Muscle layer of duodenum (tissue), 2 donors: ENCODE data around the gene SEMA7A.

Experiments
- H3K27ac ChIP-seq: one replicate; pipeline ENCODE4 v1.7.0; 2013; ENCODE audit warnings: mild to moderate bottlenecking, low read length
- H3K27me3 ChIP-seq: one replicate; pipeline ENCODE4 v1.7.0; 2013; ENCODE audit warnings: low read depth, mild to moderate bottlenecking, control low read depth, low read length
- H3K36me3 ChIP-seq, 2 donors: one replicate each; pipeline ENCODE4 v1.7.0; 2013; ENCODE audit warnings: low read length in 2 of 2, control low read depth in 1 of 2, mild to moderate bottlenecking in 1 of 2; ENCODE audit not compliant: insufficient read depth in 2 of 2, control insufficient read depth in 1 of 2
- H3K4me1 ChIP-seq, 2 donors: one replicate each; pipeline ENCODE4 v1.7.0; 2013; ENCODE audit warnings: low read length in 2 of 2, mild to moderate bottlenecking in 2 of 2, control low read depth in 1 of 2, moderate library complexity in 1 of 2; ENCODE audit not compliant: insufficient read depth in 2 of 2, control insufficient read depth in 1 of 2
- H3K4me3 ChIP-seq, 2 donors: one replicate each; pipeline ENCODE4 v1.7.0; 2013; ENCODE audit warnings: low read length in 2 of 2, low read depth in 1 of 2, mild to moderate bottlenecking in 1 of 2
- H3K9me3 ChIP-seq, 2 donors: one replicate each; pipeline ENCODE4 v1.7.0; 2013; ENCODE audit warnings: low read length in 2 of 2, control low read depth in 1 of 2, mild to moderate bottlenecking in 1 of 2; ENCODE audit not compliant: control insufficient read depth in 1 of 2
- donor health status: healthy.

Gene SEMA7A

DNA sequence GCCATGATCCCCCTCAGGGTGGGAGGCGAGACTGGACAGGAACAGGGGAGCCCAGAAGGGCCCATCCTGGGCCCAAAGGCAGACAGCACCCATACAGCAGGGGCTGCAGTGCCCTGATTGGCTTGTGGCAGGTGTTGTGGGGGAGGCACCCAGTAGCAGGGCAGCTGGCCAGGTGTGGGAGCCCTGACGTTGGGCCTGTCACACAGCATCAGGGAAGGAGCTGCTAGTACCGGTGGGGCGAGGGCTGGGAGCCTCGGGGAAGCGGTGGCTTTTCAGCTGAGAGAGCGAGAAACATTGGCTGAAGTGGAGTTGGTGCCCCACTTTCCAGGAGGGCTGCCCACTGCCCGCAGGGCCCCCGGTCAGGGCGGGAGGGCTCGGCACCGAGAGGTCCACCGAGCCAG is 46.6 kb downstream of the SEMA7A start:
- Histone ChIP-seq H3K27ac (no peak overlapping the region), H3K4me3 (no peak overlapping the region), H3K4me1 (no peaks in the 10 kb centered on the region), H3K36me3 (no peaks in the 10 kb centered on the region), H3K27me3 (no peaks in the 10 kb centered on the region), H3K9me3 (no peaks in the 10 kb centered on the region)

GRCh38 chr15:74386496-74387140 is 47.1 kb downstream of the SEMA7A start:
- H3K9me3 ChIP-seq = no peaks in the 10 kb centered on the region
- H3K4me1 ChIP-seq = no peaks in the 10 kb centered on the region
- H3K4me3 ChIP-seq = no peak overlapping the region
- no peaks in the 10 kb centered on the region for H3K27me3 ChIP-seq
- H3K36me3 ChIP-seq = no peaks in the 10 kb centered on the region
- no peak overlapping the region for H3K27ac ChIP-seq

DNA sequence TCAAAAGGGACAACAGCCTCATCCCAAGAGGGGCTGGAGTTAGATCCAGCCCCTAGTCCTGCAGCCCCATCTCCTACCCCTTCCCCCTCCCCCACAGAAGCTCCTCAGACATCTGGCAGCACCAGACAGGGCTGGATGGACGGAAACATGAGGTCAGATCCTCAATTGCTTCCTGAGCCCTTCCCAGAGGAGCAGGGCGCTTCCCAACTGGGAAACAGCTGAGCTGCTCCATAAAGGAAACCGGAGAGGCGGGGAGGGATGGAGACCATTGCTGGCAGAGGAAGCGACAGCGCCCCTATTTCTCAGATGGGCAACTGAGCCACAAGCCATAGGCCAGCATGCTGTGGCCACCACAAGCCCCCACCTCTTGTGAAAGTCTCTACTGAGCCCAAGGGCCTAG is 48.0 kb downstream of the SEMA7A start:
- Histone ChIP-seq H3K4me1 (no peaks in the 10 kb centered on the region), H3K36me3 (no peaks in the 10 kb centered on the region), H3K27ac (no peak overlapping the region), H3K9me3 (no peaks in the 10 kb centered on the region), H3K27me3 (no peaks in the 10 kb centered on the region), H3K4me3 (no peak overlapping the region)

GRCh38 chr15:74384881-74385643 is 48.7 kb downstream of the SEMA7A start:
- no peaks in the 10 kb centered on the region for H3K36me3 ChIP-seq
- H3K27me3 ChIP-seq = no peaks in the 10 kb centered on the region
- H3K27ac ChIP-seq = no peak overlapping the region
- no peak overlapping the region for H3K4me3 ChIP-seq
- H3K9me3 ChIP-seq = no peaks in the 10 kb centered on the region
- H3K4me1 ChIP-seq = no peaks in the 10 kb centered on the region

GRCh38 chr15:74384566-74384880 is 49.2 kb downstream of the SEMA7A start:
- Histone ChIP-seq H3K27ac (no peak overlapping the region), H3K4me3 (no peak overlapping the region), H3K4me1 (no peaks in the 10 kb centered on the region), H3K27me3 (no peaks in the 10 kb centered on the region), H3K36me3 (no peaks in the 10 kb centered on the region), H3K9me3 (no peaks in the 10 kb centered on the region)

DNA sequence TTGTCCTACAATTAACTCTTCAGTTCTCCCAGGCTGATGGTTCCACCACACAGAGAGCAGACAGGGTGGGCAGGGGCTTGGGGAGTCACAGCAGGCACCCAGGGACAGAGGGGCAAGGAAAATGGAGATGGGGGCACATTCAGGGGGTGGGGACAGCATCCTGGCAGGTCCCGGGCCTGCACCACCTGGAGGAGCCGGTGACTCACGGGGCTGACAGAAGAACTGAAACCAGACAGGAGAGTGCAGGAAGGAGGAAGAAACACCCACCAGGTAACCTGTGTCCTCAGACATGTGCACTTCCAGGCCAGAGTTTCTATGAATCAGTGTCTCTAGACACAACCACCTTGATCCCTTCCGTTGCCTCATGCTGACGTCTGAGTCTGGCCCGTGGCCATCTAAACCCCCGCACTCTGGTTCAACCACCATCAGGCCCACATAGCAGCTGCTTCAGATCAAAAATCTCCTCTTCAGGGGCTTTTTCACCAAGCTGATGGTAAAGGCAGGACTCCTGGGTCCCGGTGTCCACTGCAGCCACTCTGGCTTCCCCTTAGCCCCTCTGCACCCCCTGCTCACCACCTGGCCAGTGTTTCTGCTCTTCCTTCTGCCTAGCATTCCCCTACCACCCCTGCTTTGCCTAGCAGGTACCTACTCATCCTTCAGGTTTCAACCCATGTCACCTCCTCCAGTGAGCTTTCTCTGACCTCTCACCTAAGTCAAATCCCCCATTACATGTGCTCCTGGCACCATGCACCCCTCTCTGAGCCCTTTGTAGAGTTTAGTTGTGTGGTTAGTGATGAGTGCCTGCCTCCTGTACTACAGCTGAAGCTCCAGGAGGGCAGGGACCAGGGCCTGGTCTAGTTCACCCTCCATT is 49.8 kb downstream of the SEMA7A start:
- Histone ChIP-seq H3K27ac (no peak overlapping the region), H3K27me3 (no peaks in the 10 kb centered on the region), H3K36me3 (no peaks in the 10 kb centered on the region), H3K4me1 (no peaks in the 10 kb centered on the region), H3K9me3 (no peaks in the 10 kb centered on the region), H3K4me3 (no peak overlapping the region)

- H3K27me3 ChIP-seq = no peaks in the 10 kb centered on the region
- H3K36me3 ChIP-seq = no peaks in the 10 kb centered on the region
- no peak overlapping the region for H3K4me3 ChIP-seq
- no peak overlapping the region for H3K27ac ChIP-seq
- no peaks in the 10 kb centered on the region for H3K9me3 ChIP-seq
- no peaks in the 10 kb centered on the region for H3K4me1 ChIP-seq
Measured at GRCh38 chr15:74383286-74383685, 50.5 kb downstream of the SEMA7A start.

GRCh38 chr15:74382004-74382816 is 51.5 kb downstream of the SEMA7A start:
- H3K27me3 ChIP-seq = no peaks in the 10 kb centered on the region
- no peak overlapping the region for H3K4me3 ChIP-seq
- H3K27ac ChIP-seq = no peak overlapping the region
- no peaks in the 10 kb centered on the region for H3K36me3 ChIP-seq
- no peaks in the 10 kb centered on the region for H3K4me1 ChIP-seq
- H3K9me3 ChIP-seq = no peaks in the 10 kb centered on the region

GRCh38 chr15:74381481-74381880 is 52.3 kb downstream of the SEMA7A start:
- Histone ChIP-seq H3K9me3 (no peaks in the 10 kb centered on the region), H3K36me3 (no peaks in the 10 kb centered on the region), H3K4me1 (no peaks in the 10 kb centered on the region), H3K27ac (no peak overlapping the region), H3K27me3 (no peaks in the 10 kb centered on the region), H3K4me3 (no peak overlapping the region)

GRCh38 chr15:74381190-74381453 is 52.6 kb downstream of the SEMA7A start:
- Histone ChIP-seq H3K4me3 (no peak overlapping the region), H3K9me3 (no peaks in the 10 kb centered on the region), H3K4me1 (no peaks in the 10 kb centered on the region), H3K27me3 (no peaks in the 10 kb centered on the region), H3K27ac (no peak overlapping the region), H3K36me3 (no peaks in the 10 kb centered on the region)
